H1 (cell line): ENCODE measurements around the gene AAMP.

Source experiments
- EP300 ChIP-seq, 2 experiments: IDR thresholded peaks; 1 replicate in 1 of 2; 2 replicates in 1 of 2; pipeline ENCODE4 v1.6.1; 2011 to 2012; ENCODE audit warnings: low read depth in 2 of 2, low read length in 2 of 2, mild to moderate bottlenecking in 2 of 2, borderline replicate concordance in 1 of 2, inconsistent platforms in 1 of 2, moderate library complexity in 1 of 2
- EZH2 ChIP-seq: fragments of 200-600 bp; sonication (generic); IDR thresholded peaks from 2 replicates; pipeline ENCODE4 v1.7.1; 2012; ENCODE audit warnings: low read depth, mild to moderate bottlenecking, moderate library complexity, low read length, inconsistent platforms; ENCODE audit not compliant: severe bottlenecking
- GTF2F1 ChIP-seq: IDR thresholded peaks from 2 replicates; pipeline ENCODE4 v1.6.1; 2012; ENCODE audit warnings: low read depth, low read length, improper control_type of control experiment, borderline replicate concordance
- POLR2A ChIP-seq, 2 experiments: IDR thresholded peaks; 1 replicate in 1 of 2; 2 replicates in 1 of 2; pipeline ENCODE4 v1.6.1; 2011; ENCODE audit warnings: low read depth in 2 of 2, low read length in 2 of 2, mild to moderate bottlenecking in 2 of 2; ENCODE audit errors: control extremely low read depth in 1 of 2
- TF ChIP-seq, protein P1 (sequence below), 3 experiments: IDR thresholded peaks; 1 replicate in 2 of 3; 2 replicates in 1 of 3; pipeline versions ENCODE4 v1.5.1 to v1.6.1; 2011; ENCODE audit warnings: low read length in 3 of 3, mild to moderate bottlenecking in 3 of 3, inconsistent platforms in 2 of 3, low read depth in 1 of 3, moderate library complexity in 1 of 3; ENCODE audit not compliant: insufficient read depth in 1 of 3; ENCODE audit errors: control extremely low read depth in 1 of 3

DNA sequence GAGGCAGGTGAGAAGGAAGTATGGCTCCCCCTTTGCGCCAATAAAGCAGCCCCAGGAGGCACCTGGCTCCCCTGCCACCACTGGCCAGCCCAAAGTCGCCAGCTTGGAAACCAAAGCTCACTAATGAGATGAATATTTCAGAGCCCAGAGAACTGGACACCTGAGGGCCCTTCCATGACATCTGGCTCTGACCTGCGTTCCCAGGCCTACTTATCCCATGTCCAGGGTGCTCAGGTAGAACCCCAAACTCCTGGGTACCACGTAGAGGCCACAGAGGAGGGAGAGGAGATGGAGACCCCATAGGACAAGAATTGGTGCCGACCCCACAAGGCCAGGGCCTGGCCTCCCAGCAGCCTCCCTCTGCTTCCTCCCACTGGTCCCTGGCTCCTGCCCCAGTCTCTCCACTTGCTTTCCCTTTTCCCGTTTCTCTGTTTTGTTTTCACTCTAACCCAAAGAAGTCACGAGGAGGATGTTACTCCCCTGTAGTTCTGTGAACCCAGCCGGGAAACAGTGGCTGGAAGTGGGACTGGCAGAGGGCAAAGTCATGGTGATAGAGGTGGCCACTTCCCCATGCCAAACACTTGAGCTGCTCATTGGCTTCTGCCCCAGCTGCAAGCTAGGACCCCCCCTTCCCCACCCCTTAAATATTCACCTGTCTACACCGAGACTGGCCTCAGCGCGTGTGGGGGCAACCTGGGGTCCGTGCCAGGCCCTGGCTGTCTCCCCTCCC is 21.5 kb upstream of the AAMP start:
- TF ChIP-seq GTF2F1 (no peak), EZH2 (no peak), EP300 (IDR thresholded peaks at IDR 0.05; ENCODE audit: borderline replicate concordance in 1 of 2, low read depth in 2 of 2, low read length in 2 of 2) (no peak), POLR2A (IDR thresholded peaks at IDR 0.05; ENCODE audit: control extremely low read depth in 1 of 2, low read depth in 2 of 2, low read length in 2 of 2) (no peak)
- TF ChIP-seq, protein P1, sequence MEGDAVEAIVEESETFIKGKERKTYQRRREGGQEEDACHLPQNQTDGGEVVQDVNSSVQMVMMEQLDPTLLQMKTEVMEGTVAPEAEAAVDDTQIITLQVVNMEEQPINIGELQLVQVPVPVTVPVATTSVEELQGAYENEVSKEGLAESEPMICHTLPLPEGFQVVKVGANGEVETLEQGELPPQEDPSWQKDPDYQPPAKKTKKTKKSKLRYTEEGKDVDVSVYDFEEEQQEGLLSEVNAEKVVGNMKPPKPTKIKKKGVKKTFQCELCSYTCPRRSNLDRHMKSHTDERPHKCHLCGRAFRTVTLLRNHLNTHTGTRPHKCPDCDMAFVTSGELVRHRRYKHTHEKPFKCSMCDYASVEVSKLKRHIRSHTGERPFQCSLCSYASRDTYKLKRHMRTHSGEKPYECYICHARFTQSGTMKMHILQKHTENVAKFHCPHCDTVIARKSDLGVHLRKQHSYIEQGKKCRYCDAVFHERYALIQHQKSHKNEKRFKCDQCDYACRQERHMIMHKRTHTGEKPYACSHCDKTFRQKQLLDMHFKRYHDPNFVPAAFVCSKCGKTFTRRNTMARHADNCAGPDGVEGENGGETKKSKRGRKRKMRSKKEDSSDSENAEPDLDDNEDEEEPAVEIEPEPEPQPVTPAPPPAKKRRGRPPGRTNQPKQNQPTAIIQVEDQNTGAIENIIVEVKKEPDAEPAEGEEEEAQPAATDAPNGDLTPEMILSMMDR (IDR thresholded peaks at IDR 0.05; ENCODE audit: control extremely low read depth in 1 of 3, insufficient read depth in 1 of 3, low read depth in 1 of 3, low read length in 3 of 3): no peak
